Measurements from ENCODE around the gene DPH1.
"Not testable (repeated sequence)": the region's sequence is repeated elsewhere in the genome, so short reads cannot be mapped to it uniquely, and the experiment has no call there.

Gene DPH1

GRCh38 chr17:2011411-2012371, 18.3 kb upstream of the DPH1 start:
- Histone ChIP-seq H3K9me3 (ENCODE audit: low read length) (no peaks in the 10 kb centered on the region), H3K27me3 (ENCODE audit: control insufficient read depth in 1 of 2, insufficient read depth in 2 of 2, low read length in 2 of 2) (no peaks in the 10 kb centered on the region), H3K36me3 (ENCODE audit: insufficient read depth, low read length) (no peaks in the 10 kb centered on the region), H3K4me3 (ENCODE audit: low read depth in 1 of 2, low read length in 2 of 2) (no peak overlapping the region), H3K9ac (ENCODE audit: low read length) (no peak overlapping the region), H3K27ac (ENCODE audit: low read depth, low read length) (no peak overlapping the region), H3K4me1 (ENCODE audit: insufficient read depth, low read length) (no peaks in the 10 kb centered on the region)

DNA sequence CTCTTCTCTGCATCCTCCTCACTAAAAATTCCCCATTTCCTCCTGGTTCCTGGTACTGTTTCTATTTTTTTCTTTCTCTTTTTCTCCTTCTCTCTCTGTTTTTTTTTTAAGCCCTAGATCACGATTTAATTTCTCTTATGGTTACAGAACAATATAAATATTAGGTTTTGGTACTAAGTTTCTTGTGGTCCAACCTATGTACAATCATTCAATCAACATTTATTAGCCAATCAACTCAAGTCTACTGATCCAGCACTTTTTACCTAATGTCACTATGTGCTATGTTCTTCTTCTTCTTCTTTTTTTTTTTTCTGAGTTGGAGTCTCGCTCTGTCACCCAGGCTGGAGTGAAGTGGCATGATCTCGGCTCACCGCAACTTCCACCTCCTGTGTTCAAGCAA, 17.5 kb upstream of the DPH1 start:
- peaks cover 0 to 2% of the 10 kb centered on the region in 2 donors for H3K27me3 ChIP-seq (ENCODE audit: control insufficient read depth in 1 of 2, insufficient read depth in 2 of 2, low read length in 2 of 2)
- no peaks in the 10 kb centered on the region for H3K36me3 ChIP-seq (ENCODE audit: insufficient read depth, low read length)
- H3K4me1 ChIP-seq (ENCODE audit: insufficient read depth, low read length): no peaks in the 10 kb centered on the region
- H3K27ac ChIP-seq (ENCODE audit: low read depth, low read length): no peak overlapping the region
- no peak overlapping the region for H3K4me3 ChIP-seq (ENCODE audit: low read depth in 1 of 2, low read length in 2 of 2)
- H3K9me3 ChIP-seq (ENCODE audit: low read length): no peaks in the 10 kb centered on the region
- no peak overlapping the region for H3K9ac ChIP-seq (ENCODE audit: low read length)

GRCh38 chr17:2013220-2013993, 16.5 kb upstream of the DPH1 start:
- not testable (repeated sequence) for H3K4me3 ChIP-seq (ENCODE audit: low read depth in 1 of 2, low read length in 2 of 2); H3K9me3 ChIP-seq (ENCODE audit: low read length); H3K27ac ChIP-seq (ENCODE audit: low read depth, low read length); H3K36me3 ChIP-seq (ENCODE audit: insufficient read depth, low read length); H3K4me1 ChIP-seq (ENCODE audit: insufficient read depth, low read length); H3K9ac ChIP-seq (ENCODE audit: low read length)
- H3K27me3 ChIP-seq (ENCODE audit: control insufficient read depth in 1 of 2, insufficient read depth in 2 of 2, low read length in 2 of 2): peaks cover 0 to 11% of the 10 kb centered on the region in 2 donors

DNA sequence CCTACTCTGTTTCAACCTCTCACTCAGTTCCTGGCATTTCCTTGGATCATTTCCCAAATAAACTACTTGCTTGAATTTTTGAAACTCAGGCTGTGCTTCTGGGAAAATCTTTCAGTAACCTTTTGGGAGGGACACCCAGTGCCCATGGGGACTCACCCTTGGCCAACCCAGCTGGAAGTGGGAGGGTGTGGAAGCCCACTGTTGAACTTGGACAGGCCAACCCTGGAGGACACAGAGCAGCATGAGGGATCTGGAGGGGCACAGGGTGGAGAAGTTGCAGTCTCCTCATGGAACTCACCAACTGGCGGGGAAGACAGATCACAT, 16.0 kb upstream of the DPH1 start:
- Histone ChIP-seq H3K27ac (ENCODE audit: low read depth, low read length) (no peak overlapping the region), H3K36me3 (ENCODE audit: insufficient read depth, low read length) (no peaks in the 10 kb centered on the region), H3K4me3 (ENCODE audit: low read depth in 1 of 2, low read length in 2 of 2) (no peak overlapping the region), H3K27me3 (ENCODE audit: control insufficient read depth in 1 of 2, insufficient read depth in 2 of 2, low read length in 2 of 2) (peaks cover 0 to 12% of the 10 kb centered on the region in 2 donors), H3K9me3 (ENCODE audit: low read length) (no peaks in the 10 kb centered on the region), H3K9ac (ENCODE audit: low read length) (no peak overlapping the region), H3K4me1 (ENCODE audit: insufficient read depth, low read length) (no peaks in the 10 kb centered on the region)

- H3K4me1 ChIP-seq (ENCODE audit: insufficient read depth, low read length): no peaks in the 10 kb centered on the region
Observed at GRCh38 chr17:2015314-2015713, 14.6 kb upstream of the DPH1 start.

DNA sequence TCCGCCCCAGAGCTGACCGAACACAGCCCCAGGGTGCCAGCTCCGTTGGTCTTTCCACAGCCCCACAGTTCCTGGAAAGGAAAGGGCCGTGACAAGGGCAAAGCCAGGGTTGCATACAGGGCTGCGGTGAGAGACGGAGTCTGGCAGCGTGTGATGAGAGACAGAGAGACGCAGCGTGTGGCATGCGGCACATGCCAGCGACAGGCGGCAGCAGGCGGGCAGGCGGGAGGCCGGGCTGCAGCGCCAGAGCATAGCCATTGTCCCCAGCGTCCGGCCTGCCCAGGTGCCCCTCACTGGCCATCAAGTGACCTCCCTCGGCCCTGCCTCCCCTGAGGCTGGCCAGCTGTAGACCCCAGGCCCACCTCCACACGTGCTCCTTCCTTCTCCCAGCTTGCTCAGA, 13.5 kb upstream of the DPH1 start:
- Histone ChIP-seq H3K9ac (ENCODE audit: low read length) (no peak overlapping the region), H3K36me3 (ENCODE audit: insufficient read depth, low read length) (no peaks in the 10 kb centered on the region), H3K4me3 (ENCODE audit: low read depth in 1 of 2, low read length in 2 of 2) (no peak overlapping the region), H3K27ac (ENCODE audit: low read depth, low read length) (no peak overlapping the region), H3K9me3 (ENCODE audit: low read length) (no peaks in the 10 kb centered on the region), H3K4me1 (ENCODE audit: insufficient read depth, low read length) (no peaks in the 10 kb centered on the region), H3K27me3 (ENCODE audit: control insufficient read depth in 1 of 2, insufficient read depth in 2 of 2, low read length in 2 of 2) (peaks cover 0 to 12% of the 10 kb centered on the region in 2 donors)

More at GRCh38 chr17:2015314-2015713, 14.6 kb upstream of the DPH1 start:
- no peak overlapping the region for H3K4me3 ChIP-seq (ENCODE audit: low read depth in 1 of 2, low read length in 2 of 2)
- no peaks in the 10 kb centered on the region for H3K36me3 ChIP-seq (ENCODE audit: insufficient read depth, low read length)
- no peaks in the 10 kb centered on the region for H3K9me3 ChIP-seq (ENCODE audit: low read length)
- no peak overlapping the region for H3K27ac ChIP-seq (ENCODE audit: low read depth, low read length)
- H3K9ac ChIP-seq (ENCODE audit: low read length): no peak overlapping the region
- H3K27me3 ChIP-seq (ENCODE audit: control insufficient read depth in 1 of 2, insufficient read depth in 2 of 2, low read length in 2 of 2): peaks cover 0 to 12% of the 10 kb centered on the region in 2 donors

- H3K4me1 ChIP-seq (ENCODE audit: insufficient read depth, low read length): no peaks in the 10 kb centered on the region
- H3K27ac ChIP-seq (ENCODE audit: low read depth, low read length): no peak overlapping the region
Observed at GRCh38 chr17:2017274-2017941, 12.5 kb upstream of the DPH1 start.

GRCh38 chr17:2018716-2019510, 11.0 kb upstream of the DPH1 start:
- Histone ChIP-seq H3K4me3 (ENCODE audit: low read depth in 1 of 2, low read length in 2 of 2) (no peak overlapping the region), H3K4me1 (ENCODE audit: insufficient read depth, low read length) (no peaks in the 10 kb centered on the region), H3K9ac (ENCODE audit: low read length) (no peak overlapping the region), H3K27me3 (ENCODE audit: control insufficient read depth in 1 of 2, insufficient read depth in 2 of 2, low read length in 2 of 2) (peaks cover 0 to 28% of the 10 kb centered on the region in 2 donors), H3K27ac (ENCODE audit: low read depth, low read length) (no peak overlapping the region), H3K9me3 (ENCODE audit: low read length) (no peaks in the 10 kb centered on the region), H3K36me3 (ENCODE audit: insufficient read depth, low read length) (no peaks in the 10 kb centered on the region)

More at GRCh38 chr17:2017274-2017941, 12.5 kb upstream of the DPH1 start:
- Histone ChIP-seq H3K9ac (ENCODE audit: low read length) (no peak overlapping the region), H3K9me3 (ENCODE audit: low read length) (no peaks in the 10 kb centered on the region), H3K36me3 (ENCODE audit: insufficient read depth, low read length) (no peaks in the 10 kb centered on the region), H3K4me3 (ENCODE audit: low read depth in 1 of 2, low read length in 2 of 2) (no peak overlapping the region), H3K27me3 (ENCODE audit: control insufficient read depth in 1 of 2, insufficient read depth in 2 of 2, low read length in 2 of 2) (peaks cover 0 to 15% of the 10 kb centered on the region in 2 donors)

DNA sequence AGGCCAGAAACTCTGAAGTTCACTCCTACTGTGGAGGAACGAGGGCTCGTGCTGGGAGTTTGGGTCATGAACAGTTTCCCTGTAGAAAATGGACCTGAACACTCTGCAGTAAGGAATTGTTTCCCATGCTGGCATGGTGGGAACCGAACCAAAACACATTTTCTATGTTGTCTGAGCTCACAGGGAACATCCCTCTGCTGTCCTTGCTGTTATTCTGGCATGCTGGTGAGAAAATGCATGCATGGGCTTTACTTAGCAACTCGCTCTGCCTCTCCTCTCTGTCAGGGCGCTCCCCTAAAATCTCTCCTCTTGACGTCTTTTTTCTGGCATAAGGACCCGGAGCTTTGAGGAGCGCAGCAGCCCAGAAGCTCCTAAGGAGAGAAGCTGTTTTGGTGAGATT, 10.2 kb upstream of the DPH1 start:
- Histone ChIP-seq H3K9ac (ENCODE audit: low read length) (no peak overlapping the region), H3K4me1 (ENCODE audit: insufficient read depth, low read length) (peaks cover 7% of the 10 kb centered on the region), H3K4me3 (ENCODE audit: low read depth in 1 of 2, low read length in 2 of 2) (no peak overlapping the region), H3K27ac (ENCODE audit: low read depth, low read length) (no peak overlapping the region), H3K36me3 (ENCODE audit: insufficient read depth, low read length) (no peaks in the 10 kb centered on the region), H3K9me3 (ENCODE audit: low read length) (no peaks in the 10 kb centered on the region), H3K27me3 (ENCODE audit: control insufficient read depth in 1 of 2, insufficient read depth in 2 of 2, low read length in 2 of 2) (peaks cover 0 to 36% of the 10 kb centered on the region in 2 donors)

- no peaks in the 10 kb centered on the region for H3K9me3 ChIP-seq (ENCODE audit: low read length)
- peaks cover 0 to 46% of the 10 kb centered on the region in 2 donors for H3K27me3 ChIP-seq (ENCODE audit: control insufficient read depth in 1 of 2, insufficient read depth in 2 of 2, low read length in 2 of 2)
- H3K9ac ChIP-seq (ENCODE audit: low read length): no peak overlapping the region
- H3K4me3 ChIP-seq (ENCODE audit: low read depth in 1 of 2, low read length in 2 of 2): no peak overlapping the region
- H3K27ac ChIP-seq (ENCODE audit: low read depth, low read length): no peak overlapping the region
- no peaks in the 10 kb centered on the region for H3K36me3 ChIP-seq (ENCODE audit: insufficient read depth, low read length)
- peaks cover 9% of the 10 kb centered on the region for H3K4me1 ChIP-seq (ENCODE audit: insufficient read depth, low read length)
Observed at GRCh38 chr17:2020721-2021120, 9.2 kb upstream of the DPH1 start.
